Upper lobe of left lung (tissue), 6 donors: ENCODE results near the gene KIF15. TPM values are rescaled to one million over a fixed set of nuclear protein-coding genes. Genes with fewer than 3 reads are reported as not detected.

ENCODE experiments used
- ATAC-seq, 2 donors: fragments of 200-7000 bp; cut with Tn5 transposase; one replicate each; pipeline ENCODE4 v1.9.1; 2022; ENCODE audit warnings: mild to moderate bottlenecking in 2 of 2, moderate library complexity in 2 of 2; ENCODE audit not compliant: low FRiP score in 2 of 2
- DNase-seq, 2 donors: peaks; one replicate each; pipeline ENCODE4 v3.0.0-alpha.2; 2019 to 2020
- H3K27ac ChIP-seq, 4 donors: fragments of 200-600 bp; sonication (generic); one replicate each; pipeline ENCODE4 v1.5.1; 2016 to 2019
- H3K27me3 ChIP-seq, 4 donors: fragments of 200-600 bp; sonication (generic); one replicate each; pipeline ENCODE4 v1.5.1; 2017 to 2019
- H3K36me3 ChIP-seq, 4 donors: fragments of 200-600 bp; sonication (generic); one replicate each; pipeline ENCODE4 v1.5.1; 2016 to 2019
- H3K4me1 ChIP-seq, 4 donors: fragments of 200-600 bp; sonication (generic); one replicate each; pipeline ENCODE4 v1.5.1; 2018 to 2019
- H3K4me3 ChIP-seq, 4 donors: fragments of 200-600 bp; sonication (generic); one replicate each; pipeline ENCODE4 v1.5.1; 2017 to 2019; ENCODE audit warnings: mild to moderate bottlenecking in 2 of 4, moderate library complexity in 1 of 4
- H3K9me3 ChIP-seq, 4 donors: fragments of 200-600 bp; sonication (generic); one replicate each; pipeline ENCODE4 v1.5.1; 2018 to 2019
- CTCF ChIP-seq, 6 experiments: fragments of 450-650 bp in 4 of 6; fragments of 200-600 bp in 2 of 6; sonication (generic) in 2 of 6; IDR thresholded peaks; one replicate each; pipeline ENCODE4 v1.5.1; 2016 to 2019; ENCODE audit warnings: antibody characterized with exemption in 6 of 6
- EP300 ChIP-seq, 4 donors: sonication (generic); formaldehyde crosslinking; IDR thresholded peaks; one replicate each; pipeline ENCODE4 v1.5.1; 2017; ENCODE audit warnings: antibody characterized with exemption in 4 of 4, control low read depth in 2 of 4
- POLR2A ChIP-seq, 4 donors: fragments of 450-650 bp; IDR thresholded peaks; one replicate each; pipeline ENCODE4 v1.5.1; 2016 to 2017; ENCODE audit warnings: antibody characterized with exemption in 4 of 4, mild to moderate bottlenecking in 2 of 4
- POLR2AphosphoS5 ChIP-seq, 2 donors: sonication (generic); formaldehyde crosslinking; IDR thresholded peaks; one replicate each; pipeline ENCODE4 v1.5.1; 2017; ENCODE audit warnings: antibody characterized with exemption in 2 of 2
- WGBS, 2 donors: methylation state at CpG; one replicate each; pipeline ENCODE4 v1.1.5; 2017 to 2018; 5-methylcytosine and 5-hydroxymethylcytosine counted together
- total RNA-seq, 6 donors: library from RNA; depleted of rRNA in 4 of 6; stranded (reverse); fragments of >200 nt in 4 of 6; gene quantifications; one replicate each; pipeline versions ENCODE4 v1.1.0 to v1.2.1, GENCODE V29; 2016 to 2021
- donor health status: DM: no; HTN: no; CAD: no; lungs with moderate emphysema.
- donor health status: DM: no; HTN: yes; CAD: no; lungs with severe emphysema.

KIF15 gene
- total RNA-seq, 6 donors from 2014 or later, result 0.69 to 2.3 (median 0.89) TPM; not detected in 1

- Histone ChIP-seq H3K4me3 (no peak overlapping the region), H3K4me1 (no peaks in the 10 kb centered on the region), H3K36me3 (no peaks in the 10 kb centered on the region), H3K9me3 (no peaks in the 10 kb centered on the region), H3K27me3 (no peaks in the 10 kb centered on the region), H3K27ac (no peak overlapping the region)
- no peak for TF ChIP-seq CTCF (IDR thresholded peaks at IDR 0.05)
- TF ChIP-seq EP300 (IDR thresholded peaks at IDR 0.05), result no peak
- TF ChIP-seq POLR2A (IDR thresholded peaks at IDR 0.05), result no peak
- no peak for TF ChIP-seq POLR2AphosphoS5 (IDR thresholded peaks at IDR 0.05)
- 80 to 84% methylated on average over 2 of the region's 2 CpGs for WGBS, 2 donors
- ATAC-seq (no peak), DNase-seq (no peak)
These were observed 134.8 kb downstream of the KIF15 start for GRCh38 chr3:44896440-44896839.

- no peak for DNase-seq
- TF ChIP-seq EP300 (IDR thresholded peaks at IDR 0.05) (no peak), POLR2A (IDR thresholded peaks at IDR 0.05) (no peak), CTCF (IDR thresholded peaks at IDR 0.05) (no peak), POLR2AphosphoS5 (IDR thresholded peaks at IDR 0.05) (no peak)
These were observed 138.2 kb downstream of the KIF15 start for GRCh38 chr3:44899683-44900367.

GRCh38 chr3:44902628-44903027, 141.0 kb downstream of the KIF15 start:
- Histone ChIP-seq H3K36me3 (no peaks in the 10 kb centered on the region), H3K27ac (no peak overlapping the region), H3K9me3 (no peaks in the 10 kb centered on the region), H3K4me3 (no peak overlapping the region), H3K27me3 (no peaks in the 10 kb centered on the region), H3K4me1 (no peaks in the 10 kb centered on the region)
- 56 to 67% methylated on average over 4 of the region's 4 CpGs for WGBS, 2 donors
- no peak for ATAC-seq
- TF ChIP-seq POLR2A (IDR thresholded peaks at IDR 0.05) (no peak), POLR2AphosphoS5 (IDR thresholded peaks at IDR 0.05) (no peak), EP300 (IDR thresholded peaks at IDR 0.05) (no peak), CTCF (IDR thresholded peaks at IDR 0.05) (no peak)
- DNase-seq, result no peak

More at GRCh38 chr3:44899683-44900367, 138.2 kb downstream of the KIF15 start:
- H3K36me3 ChIP-seq, result no peaks in the 10 kb centered on the region
- WGBS, 2 donors, result 61 to 62% methylated on average over 12 to 13 of the region's 13 CpGs
- H3K4me1 ChIP-seq, result no peaks in the 10 kb centered on the region
- H3K9me3 ChIP-seq, result no peaks in the 10 kb centered on the region
- H3K27me3 ChIP-seq, result no peaks in the 10 kb centered on the region
- H3K4me3 ChIP-seq, result no peak overlapping the region
- no peak for ATAC-seq
- no peak overlapping the region for H3K27ac ChIP-seq

Other genes with a start within 250 kb of the KIF15 start
- 10 to 100 TPM in 1 of 6 donors, 1 to 10 TPM in 5; 2.9 to 13.6 (median 3.5) TPM for gene ZKSCAN7, start 206.6 kb upstream of the KIF15 start, total RNA-seq
- gene ZNF660, start 176.8 kb upstream of the KIF15 start, total RNA-seq, result 1 to 10 TPM; 1.3 to 6.3 (median 1.8) TPM
- 10 to 100 TPM in 5 of 6 donors, 1 to 10 TPM in 1; 10.0 to 29.3 (median 11.6) TPM for gene ZNF197, start 136.8 kb upstream of the KIF15 start, total RNA-seq
- 10 to 100 TPM in 3 of 6 donors, 1 to 10 TPM in 3; 6.4 to 17.3 (median 9.6) TPM for gene ZNF35, start 113.1 kb upstream of the KIF15 start, total RNA-seq
- gene ZNF502, start 49.1 kb upstream of the KIF15 start, total RNA-seq, result 1 to 10 TPM in 5 of 6 donors, under 1 TPM in 1; 1.00 to 4.7 (median 3.7) TPM
- gene ZNF501, start 32.2 kb upstream of the KIF15 start, total RNA-seq, result 1 to 10 TPM; 2.1 to 8.8 (median 2.9) TPM
- gene KIAA1143, start 175 bp upstream of the KIF15 start, total RNA-seq, result 10 to 100 TPM in 4 of 6 donors, 1 to 10 TPM in 2; 8.3 to 26.5 (median 17.6) TPM
- gene TMEM42, start 100.1 kb downstream of the KIF15 start, total RNA-seq, result 10 to 100 TPM in 3 of 6 donors, 1 to 10 TPM in 3; 6.3 to 19.5 (median 11.0) TPM
- gene TGM4, start 112.8 kb downstream of the KIF15 start, total RNA-seq, result not detected
- 100 to 1,000 TPM in 5 of 6 donors, 10 to 100 TPM in 1; 98.0 to 179 (median 115) TPM for gene ZDHHC3, start 214.4 kb downstream of the KIF15 start, total RNA-seq
- gene EXOSC7, start 214.4 kb downstream of the KIF15 start, total RNA-seq, result 10 to 100 TPM; 35.8 to 55.5 (median 41.1) TPM